ENCODE results near the gene TRRAP.

TRRAP gene

GRCh38 chr7:98933321-98933720, 55.0 kb downstream of the TRRAP start:
- no peak for DNase-seq (ENCODE audit: low read depth in 2 of 2)
- H3K4me3 ChIP-seq (replicated peaks in 1 of 2; ENCODE audit: low read depth in 2 of 2, low read length in 2 of 2), result no peak overlapping the region
- no peak for TF ChIP-seq CTCF (IDR thresholded peaks at IDR 0.05; ENCODE audit: low read depth, low read length)

- no peak overlapping the region for H3K4me3 ChIP-seq (replicated peaks in 1 of 2; ENCODE audit: low read depth in 2 of 2, low read length in 2 of 2)
- TF ChIP-seq CTCF (IDR thresholded peaks at IDR 0.05; ENCODE audit: low read depth, low read length), result no peak
- no peak for DNase-seq (ENCODE audit: low read depth in 2 of 2)
Observed at GRCh38 chr7:98934267-98934666, 55.9 kb downstream of the TRRAP start.

GRCh38 chr7:98935811-98936210, 57.5 kb downstream of the TRRAP start:
- peak in 1 of 2 donors; percentile 46 for DNase-seq (ENCODE audit: low read depth in 2 of 2)
- no peak for TF ChIP-seq CTCF (IDR thresholded peaks at IDR 0.05; ENCODE audit: low read depth, low read length)
- H3K4me3 ChIP-seq (replicated peaks in 1 of 2; ENCODE audit: low read depth in 2 of 2, low read length in 2 of 2), result no peak overlapping the region

GRCh38 chr7:98943336-98943735, 65.0 kb downstream of the TRRAP start:
- no peak for DNase-seq (ENCODE audit: low read depth in 2 of 2)
- no peak for TF ChIP-seq CTCF (IDR thresholded peaks at IDR 0.05; ENCODE audit: low read depth, low read length)
- H3K4me3 ChIP-seq (replicated peaks in 1 of 2; ENCODE audit: low read depth in 2 of 2, low read length in 2 of 2), result no peak overlapping the region

GRCh38 chr7:98944386-98944785, 66.1 kb downstream of the TRRAP start:
- no peak for TF ChIP-seq CTCF (IDR thresholded peaks at IDR 0.05; ENCODE audit: low read depth, low read length)
- no peak overlapping the region for H3K4me3 ChIP-seq (replicated peaks in 1 of 2; ENCODE audit: low read depth in 2 of 2, low read length in 2 of 2)
- no peak for DNase-seq (ENCODE audit: low read depth in 2 of 2)

GRCh38 chr7:98945852-98946251, 67.5 kb downstream of the TRRAP start:
- DNase-seq (ENCODE audit: low read depth in 2 of 2), result no peak
- no peak overlapping the region for H3K4me3 ChIP-seq (replicated peaks in 1 of 2; ENCODE audit: low read depth in 2 of 2, low read length in 2 of 2)
- no peak for TF ChIP-seq CTCF (IDR thresholded peaks at IDR 0.05; ENCODE audit: low read depth, low read length)

GRCh38 chr7:98946389-98946788, 68.1 kb downstream of the TRRAP start:
- no peak for TF ChIP-seq CTCF (IDR thresholded peaks at IDR 0.05; ENCODE audit: low read depth, low read length)
- DNase-seq (ENCODE audit: low read depth in 2 of 2), result no peak
- H3K4me3 ChIP-seq (replicated peaks in 1 of 2; ENCODE audit: low read depth in 2 of 2, low read length in 2 of 2), result no peak overlapping the region

All from cardiac fibroblast (primary cell).